ENCODE results near the gene ASTN1.

DNA sequence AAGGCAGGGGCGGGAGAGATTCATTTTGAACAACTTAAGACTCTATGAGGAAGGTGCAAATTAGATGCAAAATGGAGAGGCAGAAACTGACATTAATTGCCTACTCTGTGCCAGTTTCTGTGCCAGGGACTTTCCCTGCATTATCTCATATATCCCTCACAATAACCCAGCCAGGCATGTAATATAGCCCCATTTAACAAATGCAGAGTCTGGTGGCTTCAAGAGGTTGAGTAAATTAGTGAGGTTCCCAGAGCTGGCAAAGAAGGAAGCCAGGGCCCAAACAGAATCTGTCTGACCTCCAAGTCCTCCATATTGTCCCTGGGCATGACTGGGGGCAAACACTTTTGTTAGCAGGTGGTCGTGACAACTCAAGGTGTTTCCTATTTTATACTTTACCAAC, 199.8 kb downstream of the ASTN1 start:
- TF ChIP-seq ZNF354C (tag by site-specific recombination; IDR thresholded peaks at IDR 0.05; ENCODE audit: borderline replicate concordance, low read depth) (no peak), KLF17 (tag by site-specific recombination; IDR thresholded peaks at IDR 0.05) (no peak), REST (tag by site-specific recombination; IDR thresholded peaks at IDR 0.05) (no peak), YY1 (tag by site-specific recombination; IDR thresholded peaks at IDR 0.05) (no peak), ZNF704 (tag by site-specific recombination; IDR thresholded peaks at IDR 0.05) (no peak)
- TF ChIP-seq, protein P1, sequence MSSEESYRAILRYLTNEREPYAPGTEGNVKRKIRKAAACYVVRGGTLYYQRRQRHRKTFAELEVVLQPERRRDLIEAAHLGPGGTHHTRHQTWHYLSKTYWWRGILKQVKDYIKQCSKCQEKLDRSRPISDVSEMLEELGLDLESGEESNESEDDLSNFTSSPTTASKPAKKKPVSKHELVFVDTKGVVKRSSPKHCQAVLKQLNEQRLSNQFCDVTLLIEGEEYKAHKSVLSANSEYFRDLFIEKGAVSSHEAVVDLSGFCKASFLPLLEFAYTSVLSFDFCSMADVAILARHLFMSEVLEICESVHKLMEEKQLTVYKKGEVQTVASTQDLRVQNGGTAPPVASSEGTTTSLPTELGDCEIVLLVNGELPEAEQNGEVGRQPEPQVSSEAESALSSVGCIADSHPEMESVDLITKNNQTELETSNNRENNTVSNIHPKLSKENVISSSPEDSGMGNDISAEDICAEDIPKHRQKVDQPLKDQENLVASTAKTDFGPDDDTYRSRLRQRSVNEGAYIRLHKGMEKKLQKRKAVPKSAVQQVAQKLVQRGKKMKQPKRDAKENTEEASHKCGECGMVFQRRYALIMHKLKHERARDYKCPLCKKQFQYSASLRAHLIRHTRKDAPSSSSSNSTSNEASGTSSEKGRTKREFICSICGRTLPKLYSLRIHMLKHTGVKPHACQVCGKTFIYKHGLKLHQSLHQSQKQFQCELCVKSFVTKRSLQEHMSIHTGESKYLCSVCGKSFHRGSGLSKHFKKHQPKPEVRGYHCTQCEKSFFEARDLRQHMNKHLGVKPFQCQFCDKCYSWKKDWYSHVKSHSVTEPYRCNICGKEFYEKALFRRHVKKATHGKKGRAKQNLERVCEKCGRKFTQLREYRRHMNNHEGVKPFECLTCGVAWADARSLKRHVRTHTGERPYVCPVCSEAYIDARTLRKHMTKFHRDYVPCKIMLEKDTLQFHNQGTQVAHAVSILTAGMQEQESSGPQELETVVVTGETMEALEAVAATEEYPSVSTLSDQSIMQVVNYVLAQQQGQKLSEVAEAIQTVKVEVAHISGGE (tag by site-specific recombination; conservative IDR thresholded peaks at IDR 0.05; ENCODE audit: low read depth), result no peak
- TF ChIP-seq, protein P2, sequence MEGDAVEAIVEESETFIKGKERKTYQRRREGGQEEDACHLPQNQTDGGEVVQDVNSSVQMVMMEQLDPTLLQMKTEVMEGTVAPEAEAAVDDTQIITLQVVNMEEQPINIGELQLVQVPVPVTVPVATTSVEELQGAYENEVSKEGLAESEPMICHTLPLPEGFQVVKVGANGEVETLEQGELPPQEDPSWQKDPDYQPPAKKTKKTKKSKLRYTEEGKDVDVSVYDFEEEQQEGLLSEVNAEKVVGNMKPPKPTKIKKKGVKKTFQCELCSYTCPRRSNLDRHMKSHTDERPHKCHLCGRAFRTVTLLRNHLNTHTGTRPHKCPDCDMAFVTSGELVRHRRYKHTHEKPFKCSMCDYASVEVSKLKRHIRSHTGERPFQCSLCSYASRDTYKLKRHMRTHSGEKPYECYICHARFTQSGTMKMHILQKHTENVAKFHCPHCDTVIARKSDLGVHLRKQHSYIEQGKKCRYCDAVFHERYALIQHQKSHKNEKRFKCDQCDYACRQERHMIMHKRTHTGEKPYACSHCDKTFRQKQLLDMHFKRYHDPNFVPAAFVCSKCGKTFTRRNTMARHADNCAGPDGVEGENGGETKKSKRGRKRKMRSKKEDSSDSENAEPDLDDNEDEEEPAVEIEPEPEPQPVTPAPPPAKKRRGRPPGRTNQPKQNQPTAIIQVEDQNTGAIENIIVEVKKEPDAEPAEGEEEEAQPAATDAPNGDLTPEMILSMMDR (tag by site-specific recombination; IDR thresholded peaks at IDR 0.05), result no peak
